ENCODE data around the gene EXOSC3. TPM values are rescaled to one million over a fixed set of nuclear protein-coding genes. Genes with fewer than 3 reads are reported as not detected.
A peak's percentile ranks its signal among the peaks of the same experiment; 100 is the strongest.

EXOSC3 gene
- total and polyA plus RNA-seq, 9 of the 15 experiments (the other 6 are each of a cell fraction or from before 2014, with no cell fraction given): 18.5 to 266 (median 114) TPM

GRCh38 chr9:37784616-37785483 is at the start of gene EXOSC3 (continued):
- TF ChIP-seq SIN3A (IDR thresholded peaks at IDR 0.05; ENCODE audit: borderline replicate concordance in 2 of 2, control insufficient read depth in 1 of 2, low read depth in 2 of 2, low read length in 2 of 2): peak; percentile 83 to 92; a peak in 3 of 4 replicates
- TF ChIP-seq, protein P1, sequence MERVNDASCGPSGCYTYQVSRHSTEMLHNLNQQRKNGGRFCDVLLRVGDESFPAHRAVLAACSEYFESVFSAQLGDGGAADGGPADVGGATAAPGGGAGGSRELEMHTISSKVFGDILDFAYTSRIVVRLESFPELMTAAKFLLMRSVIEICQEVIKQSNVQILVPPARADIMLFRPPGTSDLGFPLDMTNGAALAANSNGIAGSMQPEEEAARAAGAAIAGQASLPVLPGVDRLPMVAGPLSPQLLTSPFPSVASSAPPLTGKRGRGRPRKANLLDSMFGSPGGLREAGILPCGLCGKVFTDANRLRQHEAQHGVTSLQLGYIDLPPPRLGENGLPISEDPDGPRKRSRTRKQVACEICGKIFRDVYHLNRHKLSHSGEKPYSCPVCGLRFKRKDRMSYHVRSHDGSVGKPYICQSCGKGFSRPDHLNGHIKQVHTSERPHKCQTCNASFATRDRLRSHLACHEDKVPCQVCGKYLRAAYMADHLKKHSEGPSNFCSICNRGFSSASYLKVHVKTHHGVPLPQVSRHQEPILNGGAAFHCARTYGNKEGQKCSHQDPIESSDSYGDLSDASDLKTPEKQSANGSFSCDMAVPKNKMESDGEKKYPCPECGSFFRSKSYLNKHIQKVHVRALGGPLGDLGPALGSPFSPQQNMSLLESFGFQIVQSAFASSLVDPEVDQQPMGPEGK (CRISPR knock-in tag; IDR thresholded peaks at IDR 0.05; ENCODE audit: borderline replicate concordance): no peak
- TF ChIP-seq ZNF695 (CRISPR knock-in tag; IDR thresholded peaks at IDR 0.05): no peak
- 0 out of 2 replicates have a peak, but pooled peaks have one; percentile 26 for TF ChIP-seq ZNF583 (CRISPR knock-in tag; IDR thresholded peaks at IDR 0.05)
- no peak for TF ChIP-seq RFX7 (CRISPR knock-in tag; IDR thresholded peaks at IDR 0.05)
- TF ChIP-seq ILF3 (IDR thresholded peaks at IDR 0.05; ENCODE audit: borderline replicate concordance): no peak
- TF ChIP-seq NR2C1 (IDR thresholded peaks at IDR 0.05): peak; percentile 41; the same call in 1 of the 2 replicates
- TF ChIP-seq NR2C1 (tag; IDR thresholded peaks at IDR 0.05): peak; percentile 63
- 0 out of 2 replicates have a peak, but pooled peaks have one; percentile 59 for TF ChIP-seq SRSF1 (IDR thresholded peaks at IDR 0.05; ENCODE audit: low read depth, low read length)
- TF ChIP-seq ZNF584 (CRISPR knock-in tag; IDR thresholded peaks at IDR 0.05; ENCODE audit: low read depth): peak; percentile 40; the same call in 1 of the 2 replicates
- no peak for TF ChIP-seq ZNF311 (CRISPR knock-in tag; IDR thresholded peaks at IDR 0.05)
- TF ChIP-seq CREB1 (IDR thresholded peaks at IDR 0.05): peak; percentile 63
- TF ChIP-seq CREB1 (CRISPR knock-in tag; IDR thresholded peaks at IDR 0.05): peak; percentile 82
- no peak for TF ChIP-seq BMI1 (IDR thresholded peaks at IDR 0.05; ENCODE audit: low read length)
- TF ChIP-seq GTF2F1 (IDR thresholded peaks at IDR 0.05; ENCODE audit: low read depth, low read length): peak; percentile 15; the same call in 1 of the 2 replicates
- TF ChIP-seq ZZZ3 (IDR thresholded peaks at IDR 0.05): no peak
- TF ChIP-seq RNF2 (IDR thresholded peaks at IDR 0.05): peak; percentile 59; the same call in 1 of the 2 replicates
- TF ChIP-seq JUND (IDR thresholded peaks at IDR 0.05; ENCODE audit: borderline replicate concordance, low read depth, low read length): peak; percentile 53; the same call in 1 of the 2 replicates
- TF ChIP-seq JUND (tag; IDR thresholded peaks at IDR 0.05; ENCODE audit: borderline replicate concordance, low read depth, low read length): peak; percentile 10; the same call in 1 of the 3 replicates
- TF ChIP-seq U2AF1 (optimal IDR thresholded peaks at IDR 0.05; ENCODE audit: low read depth, low read length): no peak
- peak; percentile 91 for TF ChIP-seq MIER1 (IDR thresholded peaks at IDR 0.05; ENCODE audit: low read depth)
- TF ChIP-seq RFX1 (IDR thresholded peaks at IDR 0.05): no peak
- no peak for TF ChIP-seq MED1 (CRISPR knock-in tag; IDR thresholded peaks at IDR 0.05; ENCODE audit: borderline replicate concordance)
- peak; percentile 95 for TF ChIP-seq ELF1 (tag; IDR thresholded peaks at IDR 0.05)
- TF ChIP-seq PML (IDR thresholded peaks at IDR 0.05; ENCODE audit: low read length): no peak; the same call in none of the 2 replicates

All from K562 (cell line).